Measurements from ENCODE around the gene DACT1.

- TF ChIP-seq REST (IDR thresholded peaks at IDR 0.05; ENCODE audit: borderline replicate concordance) (no peak), EP300 (conservative IDR thresholded peaks at IDR 0.05; ENCODE audit: poor library complexity, severe bottlenecking) (no peak)
Observed at GRCh38 chr14:58671024-58671423, 33.3 kb downstream of the DACT1 start.
